ENCODE measurements around the gene CFTR. TPM values are rescaled to one million over a fixed set of nuclear protein-coding genes. Genes with fewer than 3 reads are reported as not detected.
"Not testable (repeated sequence)": the region's sequence is repeated elsewhere in the genome, so short reads cannot be mapped to it uniquely, and the experiment has no call there.

CFTR gene
- 1.2 TPM for total RNA-seq

GRCh38 chr7:117479225-117480054, at the start of gene CFTR:
TSS of gene CFTR (plus strand) at chr7:117480025. CDS start at chr7:117480095, 70 bp downstream.
- DNase-seq = no peak

GRCh38 chr7:117435475-117436043, 44.3 kb upstream of the CFTR start:
- no peak for DNase-seq

- DNase-seq = no peak
Measured at GRCh38 chr7:117444646-117445045, 35.2 kb upstream of the CFTR start.

- no peak for DNase-seq
Measured at GRCh38 chr7:117445206-117445605, 34.6 kb upstream of the CFTR start.

- DNase-seq = no peak
Measured at GRCh38 chr7:117446220-117446815, 33.5 kb upstream of the CFTR start.

- DNase-seq = no peak
Measured at GRCh38 chr7:117448655-117449054, 31.2 kb upstream of the CFTR start.

GRCh38 chr7:117458977-117459583, 20.7 kb upstream of the CFTR start:
- DNase-seq = no peak

GRCh38 chr7:117459735-117460134, 20.1 kb upstream of the CFTR start:
- no peak for DNase-seq

- DNase-seq = not testable (repeated sequence)
Measured at GRCh38 chr7:117460815-117461214, 19.0 kb upstream of the CFTR start.

GRCh38 chr7:117468174-117468573, 11.7 kb upstream of the CFTR start:
- no peak for DNase-seq

GRCh38 chr7:117470777-117471176, 9.0 kb upstream of the CFTR start:
- no peak for DNase-seq

GRCh38 chr7:117472335-117472734, 7.5 kb upstream of the CFTR start:
- DNase-seq = no peak

GRCh38 chr7:117476557-117477215, 3.1 kb upstream of the CFTR start:
- DNase-seq = no peak

GRCh38 chr7:117478836-117479224, 995 bp upstream of the CFTR start:
- DNase-seq = no peak

GRCh38 chr7:117480055-117480362, 184 bp downstream of the CFTR start:
- DNase-seq = no peak

- no peak for DNase-seq
Measured at GRCh38 chr7:117480978-117481377, 1.2 kb downstream of the CFTR start.

- no peak for DNase-seq
Measured at GRCh38 chr7:117485118-117485620, 5.3 kb downstream of the CFTR start.

GRCh38 chr7:117489016-117489415, 9.2 kb downstream of the CFTR start:
- no peak for DNase-seq

- DNase-seq = no peak
Measured at GRCh38 chr7:117489430-117489829, 9.6 kb downstream of the CFTR start.

- DNase-seq = no peak
Measured at GRCh38 chr7:117489911-117490310, 10.1 kb downstream of the CFTR start.

GRCh38 chr7:117492649-117493048, 12.8 kb downstream of the CFTR start:
- no peak for DNase-seq

GRCh38 chr7:117493460-117493859, 13.6 kb downstream of the CFTR start:
- no peak for DNase-seq

GRCh38 chr7:117495308-117495707, 15.5 kb downstream of the CFTR start:
- no peak for DNase-seq
